GM19455 (cell line): Measurements from ENCODE around the gene EBF3.

Experiments used
- ATAC-seq: cut with Tn5 transposase; IDR thresholded peaks from one replicate; pipeline ENCODE4 v1.9.1; 2021; ENCODE audit not compliant: unreplicated experiment

Gene EBF3

GRCh38 chr10:129877773-129878371 is 86.2 kb downstream of the EBF3 start:
- ATAC-seq = no peak

GRCh38 chr10:129876838-129877237 is 87.2 kb downstream of the EBF3 start:
- no peak for ATAC-seq

- ATAC-seq = no peak
Measured at GRCh38 chr10:129875993-129876726, 87.9 kb downstream of the EBF3 start.

- ATAC-seq = no peak
Measured at GRCh38 chr10:129873351-129873750, 90.7 kb downstream of the EBF3 start.

GRCh38 chr10:129871966-129872365 is 92.1 kb downstream of the EBF3 start:
- no peak for ATAC-seq

GRCh38 chr10:129870961-129871621 is 93.0 kb downstream of the EBF3 start:
- no peak for ATAC-seq

- ATAC-seq = no peak
Measured at GRCh38 chr10:129870474-129870757, 93.7 kb downstream of the EBF3 start.

- no peak for ATAC-seq
Measured at GRCh38 chr10:129869596-129870473, 94.2 kb downstream of the EBF3 start.

- no peak for ATAC-seq
Measured at GRCh38 chr10:129868449-129869035, 95.5 kb downstream of the EBF3 start.

- no peak for ATAC-seq
Measured at GRCh38 chr10:129867631-129868179, 96.4 kb downstream of the EBF3 start.

- no peak for ATAC-seq
Measured at GRCh38 chr10:129866894-129867293, 97.2 kb downstream of the EBF3 start.

- no peak for ATAC-seq
Measured at GRCh38 chr10:129865960-129866359, 98.1 kb downstream of the EBF3 start.

GRCh38 chr10:129865413-129865812 is 98.7 kb downstream of the EBF3 start:
- ATAC-seq = no peak

- ATAC-seq = no peak
Measured at GRCh38 chr10:129864601-129865126, 99.4 kb downstream of the EBF3 start.

- ATAC-seq = no peak
Measured at GRCh38 chr10:129864082-129864481, 100.0 kb downstream of the EBF3 start.

- ATAC-seq = no peak
Measured at GRCh38 chr10:129863201-129863663, 100.8 kb downstream of the EBF3 start.

GRCh38 chr10:129861776-129862531 is 102.1 kb downstream of the EBF3 start:
- ATAC-seq = no peak

- no peak for ATAC-seq
Measured at GRCh38 chr10:129860396-129860795, 103.7 kb downstream of the EBF3 start.

- no peak for ATAC-seq
Measured at GRCh38 chr10:129859536-129859935, 104.5 kb downstream of the EBF3 start.
